Left ventricle myocardium superior (tissue), 1 donor: ENCODE measurements around the gene ACTN4. TPM values are rescaled to one million over a fixed set of nuclear protein-coding genes. Genes with fewer than 3 reads are reported as not detected.
A peak's percentile ranks its signal among the peaks of the same experiment; 100 is the strongest.

Experiments used
- ATAC-seq: fragments of 200-7000 bp; cut with Tn5 transposase; one replicate; pipeline ENCODE4 v1.9.1; 2020; ENCODE audit warnings: mild to moderate bottlenecking, moderate library complexity
- DNase-seq: peaks from one replicate; pipeline ENCODE4 v3.0.0-alpha.2; 2020
- intact Hi-C: fragments of 100-400 bp; cut with micrococcal nuclease; formaldehyde crosslinking; loops from one replicate; pipeline ENCODE4 v1.11.0; 2022
- total RNA-seq: library from RNA; stranded (reverse); fragmentation: NEBNext Ultra II Directional; extraction: Animal tissue kit (Norgen Biotek cat#: 25700); gene quantifications from one replicate; pipeline ENCODE4 v1.2.1, GENCODE V29; 2021
- donor health status: DM: no; HTN: yes; CAD: no; lungs with severe emphysema.

ACTN4 gene
- total RNA-seq, 1 donor from 2014 or later, result 131 TPM

- intact Hi-C loops, result no loop called here
- DNase-seq, result peak; percentile 26
- ATAC-seq, result peak; percentile 16
Measured at GRCh38 chr19:38671654-38672053, 24.2 kb downstream of the ACTN4 start.

GRCh38 chr19:38673030-38673429, 25.6 kb downstream of the ACTN4 start:
- no peak for ATAC-seq
- intact Hi-C loops, result no loop called here
- DNase-seq, result peak; percentile 21

GRCh38 chr19:38674388-38675171, 27.1 kb downstream of the ACTN4 start:
- DNase-seq (peak; percentile 20), ATAC-seq (peak; percentile 76)
- intact Hi-C loops, result loop anchor here (2.0 kb wide), 1 partner anchor 26 kb away; no protein-coding TSS in a partner anchor

DNA sequence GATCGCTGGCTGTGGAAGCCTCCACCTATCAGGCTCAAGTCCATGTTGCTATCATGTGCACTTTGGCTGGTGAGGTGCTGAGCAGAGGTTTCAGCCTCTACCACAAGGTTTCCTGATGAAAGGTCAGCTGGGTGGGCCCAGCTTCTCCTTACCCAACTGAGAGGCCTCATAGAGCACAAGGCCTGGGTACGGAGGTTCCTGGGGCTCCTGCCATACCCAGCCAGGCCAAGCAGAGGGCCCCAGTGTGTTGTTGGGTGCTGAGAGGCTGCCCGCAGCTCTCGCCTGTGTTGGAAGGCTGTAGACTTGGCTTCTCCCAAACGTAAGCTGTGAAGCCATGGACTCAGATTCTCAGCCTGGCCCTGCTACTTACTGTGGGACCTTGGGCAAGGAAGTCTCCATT, 28.2 kb downstream of the ACTN4 start:
- intact Hi-C loops, result loop anchor here (2.0 kb wide), 1 partner anchor 27 kb away; no protein-coding TSS in a partner anchor
- ATAC-seq (peak; percentile 1), DNase-seq (peak; percentile 32)

GRCh38 chr19:38676023-38676877, 28.8 kb downstream of the ACTN4 start:
- DNase-seq (peak; percentile 48), ATAC-seq (peak; percentile 9)
- intact Hi-C loops, result no loop called here

- intact Hi-C loops, result no loop called here
- ATAC-seq (no peak), DNase-seq (peak; percentile 16)
Measured at GRCh38 chr19:38676878-38677646, 29.6 kb downstream of the ACTN4 start.

DNA sequence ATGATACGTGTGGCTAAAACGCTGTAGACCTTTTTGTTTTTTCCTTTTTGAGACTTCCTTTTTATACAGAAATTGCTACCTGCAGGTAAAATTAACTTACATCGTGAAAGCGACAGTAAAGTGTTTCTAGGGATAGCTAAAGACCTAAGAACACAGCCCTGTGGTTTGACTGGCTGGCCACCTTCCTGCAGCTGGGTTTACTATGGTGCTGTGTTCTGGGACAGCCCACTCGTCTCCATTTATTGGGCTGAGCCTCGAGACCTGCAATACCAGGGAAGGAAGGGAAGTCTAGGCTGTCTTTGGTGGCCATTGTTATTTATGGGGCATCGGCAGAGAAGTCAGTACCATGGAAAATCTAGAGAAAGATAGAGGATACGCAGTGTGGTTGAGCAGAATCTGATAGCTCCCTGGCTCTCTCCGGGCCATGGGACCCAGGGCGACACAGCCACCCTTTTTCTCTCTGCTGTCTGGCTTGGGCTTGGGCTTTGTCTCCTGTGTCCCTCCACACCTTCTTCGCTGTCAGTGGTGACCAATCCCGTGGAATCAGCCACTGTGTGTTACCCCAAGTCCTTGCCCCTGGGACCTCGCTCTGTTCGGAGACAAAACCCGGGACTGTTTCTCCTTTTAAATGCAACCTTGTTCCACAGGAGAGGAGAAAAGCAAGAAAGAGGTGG, 30.9 kb downstream of the ACTN4 start:
- DNase-seq, result peak; percentile 4
- intact Hi-C loops, result no loop called here
- no peak for ATAC-seq

GRCh38 chr19:38678891-38679494, 31.5 kb downstream of the ACTN4 start:
- no peak for DNase-seq
- intact Hi-C loops, result no loop called here
- no peak for ATAC-seq

GRCh38 chr19:38679839-38680238, 32.4 kb downstream of the ACTN4 start:
- DNase-seq (no peak), ATAC-seq (no peak)
- intact Hi-C loops, result no loop called here

DNA sequence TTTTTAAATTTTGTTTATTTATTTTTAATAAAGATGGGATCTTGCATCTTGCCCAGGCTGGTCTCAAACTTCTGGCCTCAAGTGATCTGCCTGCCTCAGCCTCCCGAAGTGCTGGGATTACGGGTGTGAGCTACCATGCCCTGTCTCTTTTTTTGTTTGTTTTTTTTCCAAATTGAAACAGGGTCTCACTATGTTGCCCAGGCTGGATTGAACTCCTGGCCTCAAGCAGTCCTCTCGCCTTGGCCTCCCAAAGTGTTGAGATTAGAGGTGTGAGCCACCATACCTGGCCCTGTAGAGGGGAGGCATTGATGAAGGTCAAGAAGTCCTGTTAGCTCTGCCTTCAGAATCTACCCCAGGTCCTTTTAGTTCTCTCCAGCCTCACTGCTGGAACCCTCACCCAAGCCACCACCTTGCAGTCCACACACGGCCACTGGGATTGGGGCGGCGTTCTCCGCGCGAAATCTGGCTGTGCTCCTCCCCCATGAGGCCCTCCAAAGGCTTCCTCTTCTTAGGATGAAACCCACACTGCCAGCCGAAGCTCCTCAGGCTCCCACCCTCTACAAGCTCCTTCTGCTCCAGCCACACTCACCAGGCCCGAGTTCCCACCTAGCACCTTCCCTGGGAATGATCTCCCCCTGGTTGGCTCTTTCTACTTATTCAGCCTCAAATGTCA, 34.9 kb downstream of the ACTN4 start:
- no peak for ATAC-seq
- intact Hi-C loops, result no loop called here
- DNase-seq, result no peak

GRCh38 chr19:38682872-38683392, 35.5 kb downstream of the ACTN4 start:
- DNase-seq (no peak), ATAC-seq (peak; percentile 6)
- intact Hi-C loops, result no loop called here

GRCh38 chr19:38683393-38684077, 36.1 kb downstream of the ACTN4 start:
- DNase-seq, result peak; percentile 69
- ATAC-seq, result peak; percentile 65
- intact Hi-C loops, result no loop called here

GRCh38 chr19:38684078-38684861, 36.8 kb downstream of the ACTN4 start:
- ATAC-seq, result peak; percentile 71

GRCh38 chr19:38684862-38685665, 37.6 kb downstream of the ACTN4 start:
- ATAC-seq, result no peak
- DNase-seq, result no peak
- intact Hi-C loops, result no loop called here

More at GRCh38 chr19:38684078-38684861, 36.8 kb downstream of the ACTN4 start:
- intact Hi-C loops, result no loop called here
- peak; percentile 61 for DNase-seq

DNA sequence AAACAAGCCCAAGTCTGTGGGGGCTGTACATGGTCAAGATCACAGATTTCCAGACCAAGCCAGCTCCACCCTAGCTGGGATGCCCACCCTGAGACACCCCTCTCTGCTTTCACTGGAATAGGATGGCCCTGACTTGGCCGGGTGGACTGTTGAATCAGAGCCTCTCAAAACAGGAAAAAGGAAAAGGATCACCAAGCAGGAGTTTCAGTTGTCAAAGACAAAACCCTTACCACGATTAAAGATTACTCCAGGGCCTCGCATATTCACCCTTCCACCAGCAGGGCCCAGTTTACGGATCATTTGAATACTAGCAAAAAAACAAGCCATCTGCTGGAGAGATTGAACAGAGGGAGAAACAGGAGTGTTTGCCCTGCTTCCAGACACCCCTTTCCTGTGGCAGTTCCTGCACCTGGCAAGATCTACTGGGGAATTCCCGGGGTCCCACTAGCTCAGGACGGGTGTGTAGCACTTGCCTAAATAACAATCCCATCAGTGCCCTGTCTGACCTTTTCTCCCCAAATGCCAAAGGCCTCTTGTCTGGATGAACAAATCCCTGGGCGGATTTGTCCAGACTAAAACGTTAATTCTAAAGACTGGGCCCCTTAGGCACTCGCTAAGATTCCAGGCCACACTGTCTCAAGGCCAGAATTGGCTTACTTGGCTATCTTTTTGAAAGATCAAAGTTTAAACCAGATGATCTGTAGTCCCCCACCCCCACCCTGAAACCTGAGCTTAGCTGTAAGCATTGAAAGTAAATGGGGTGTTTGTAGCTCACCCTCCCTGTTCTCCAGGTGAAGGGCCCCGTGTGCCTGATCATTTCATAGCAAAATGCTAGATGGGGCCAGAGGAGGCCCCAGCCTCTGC, 38.4 kb downstream of the ACTN4 start:
- DNase-seq (no peak), ATAC-seq (no peak)
- intact Hi-C loops, result no loop called here
